HG03432 (cell line): ENCODE results near the gene LILRB2.
"Not testable (repeated sequence)": the region's sequence is repeated elsewhere in the genome, so short reads cannot be mapped to it uniquely, and the experiment has no call there.

ENCODE experiments used
- ATAC-seq: cut with Tn5 transposase; IDR thresholded peaks from one replicate; pipeline ENCODE4 v1.9.1; 2021; ENCODE audit warnings: mild to moderate bottlenecking, moderate library complexity; ENCODE audit not compliant: unreplicated experiment

Gene LILRB2

DNA sequence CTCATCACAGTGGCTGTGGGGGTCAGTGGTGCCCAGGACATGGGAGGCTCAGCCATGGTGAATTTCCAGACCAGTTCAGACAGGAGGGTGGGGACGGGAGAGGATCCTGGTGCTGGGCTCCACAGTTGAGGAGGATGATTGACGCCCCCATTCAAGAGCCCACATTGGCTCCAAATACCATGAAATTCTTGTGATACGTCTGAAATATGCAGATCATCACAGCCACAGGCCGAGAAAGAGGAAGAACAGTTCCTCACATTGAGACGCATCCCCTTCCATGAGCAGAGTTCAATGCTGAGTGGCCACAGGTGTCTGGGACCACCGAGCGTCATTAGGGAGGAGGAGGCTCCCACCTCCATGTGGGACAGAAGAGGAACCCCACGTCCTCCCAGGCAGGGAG is 37.1 kb downstream of the LILRB2 start:
- not testable (repeated sequence) for ATAC-seq

DNA sequence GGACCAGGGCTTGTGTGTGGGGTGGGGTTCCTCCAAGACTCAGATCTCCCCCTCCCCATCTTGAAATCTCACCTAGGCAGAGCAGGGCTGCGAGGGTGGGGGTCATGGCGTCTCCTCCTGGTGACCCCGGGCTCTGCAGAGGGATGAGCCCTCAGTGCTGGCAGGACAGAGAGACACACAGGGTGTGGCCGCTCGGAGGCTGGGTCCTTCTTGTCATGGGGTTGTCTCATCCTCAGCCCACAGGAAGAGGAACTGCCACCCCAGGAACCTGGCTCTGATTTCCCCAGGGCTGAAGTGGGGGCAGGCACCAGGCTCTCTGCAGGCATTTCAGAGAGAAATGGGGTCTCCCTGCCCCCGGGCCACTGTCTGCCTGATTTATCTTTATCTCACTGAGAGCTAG is 38.3 kb downstream of the LILRB2 start, which contains the start of gene LILRA6:
Gene LILRA6, minus strand, starts transcription at position 145 of the 400 bp plus-strand sequence.
- not testable (repeated sequence) for ATAC-seq

DNA sequence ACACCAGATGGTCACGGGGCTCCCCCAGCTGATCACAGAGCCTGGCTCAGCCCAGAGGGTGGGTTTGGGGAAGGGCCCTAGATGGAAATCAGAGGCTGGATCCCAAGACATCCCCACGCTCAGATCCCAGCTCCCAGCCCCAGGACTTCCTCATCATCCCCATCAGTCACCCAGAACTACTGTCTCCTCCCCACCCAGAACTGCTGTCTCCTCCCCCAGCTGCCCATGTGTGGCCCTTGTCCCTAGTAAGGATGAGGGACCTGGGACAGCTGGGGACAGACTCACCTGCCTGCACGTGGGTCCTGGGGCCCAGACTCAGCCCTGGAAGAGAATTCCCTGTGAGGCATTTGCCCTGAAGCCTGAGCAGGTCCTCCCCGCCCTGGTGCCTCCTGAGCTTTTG is 38.7 kb downstream of the LILRB2 start:
- ATAC-seq = not testable (repeated sequence)

DNA sequence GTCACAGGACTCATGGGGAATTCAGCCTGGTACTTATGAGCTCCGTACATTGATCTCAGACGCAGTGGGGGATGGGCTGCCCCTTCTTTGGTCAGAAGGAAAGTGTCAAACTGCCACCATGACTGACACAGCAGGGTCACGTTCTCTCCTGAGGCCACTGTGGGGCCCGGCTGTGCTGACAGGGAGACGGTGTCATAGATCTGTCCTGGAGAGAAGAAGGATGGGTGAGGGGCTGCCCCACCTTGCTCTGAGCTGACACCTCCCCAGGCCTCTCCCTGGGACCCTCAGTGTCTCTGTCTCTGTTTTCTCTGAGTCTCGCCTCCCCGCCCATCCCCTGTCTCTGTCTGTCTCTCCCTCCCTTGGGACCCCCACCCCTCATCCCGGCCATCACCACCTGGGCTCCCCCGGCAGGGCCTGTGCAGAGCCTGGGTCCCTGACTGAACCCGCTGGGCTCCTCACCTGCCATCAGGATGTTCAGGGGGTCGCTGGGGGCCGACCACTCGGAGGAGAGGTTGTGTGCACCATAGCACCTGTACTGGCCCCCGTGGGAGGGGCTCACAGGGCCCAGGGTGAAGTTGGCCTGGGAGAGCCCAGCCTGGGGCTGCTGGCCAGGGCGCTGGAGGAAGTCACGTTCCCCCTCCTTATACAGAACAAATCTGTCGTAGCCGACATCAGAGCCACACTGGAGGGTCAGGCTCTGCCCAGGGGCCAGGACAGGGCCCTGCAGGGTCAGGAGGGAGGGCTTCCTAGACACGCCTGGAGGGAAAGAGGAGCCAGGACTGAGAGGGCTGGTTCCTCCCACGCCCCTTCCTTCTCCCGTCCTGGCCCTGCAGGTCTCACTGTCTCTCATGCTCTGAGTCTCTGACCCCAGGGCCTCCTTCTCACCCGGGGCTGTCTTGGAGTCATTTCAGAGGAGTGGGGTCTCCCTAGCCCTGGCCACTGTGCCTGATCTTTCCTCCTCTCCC is 40.3 kb downstream of the LILRB2 start:
- ATAC-seq = not testable (repeated sequence)

DNA sequence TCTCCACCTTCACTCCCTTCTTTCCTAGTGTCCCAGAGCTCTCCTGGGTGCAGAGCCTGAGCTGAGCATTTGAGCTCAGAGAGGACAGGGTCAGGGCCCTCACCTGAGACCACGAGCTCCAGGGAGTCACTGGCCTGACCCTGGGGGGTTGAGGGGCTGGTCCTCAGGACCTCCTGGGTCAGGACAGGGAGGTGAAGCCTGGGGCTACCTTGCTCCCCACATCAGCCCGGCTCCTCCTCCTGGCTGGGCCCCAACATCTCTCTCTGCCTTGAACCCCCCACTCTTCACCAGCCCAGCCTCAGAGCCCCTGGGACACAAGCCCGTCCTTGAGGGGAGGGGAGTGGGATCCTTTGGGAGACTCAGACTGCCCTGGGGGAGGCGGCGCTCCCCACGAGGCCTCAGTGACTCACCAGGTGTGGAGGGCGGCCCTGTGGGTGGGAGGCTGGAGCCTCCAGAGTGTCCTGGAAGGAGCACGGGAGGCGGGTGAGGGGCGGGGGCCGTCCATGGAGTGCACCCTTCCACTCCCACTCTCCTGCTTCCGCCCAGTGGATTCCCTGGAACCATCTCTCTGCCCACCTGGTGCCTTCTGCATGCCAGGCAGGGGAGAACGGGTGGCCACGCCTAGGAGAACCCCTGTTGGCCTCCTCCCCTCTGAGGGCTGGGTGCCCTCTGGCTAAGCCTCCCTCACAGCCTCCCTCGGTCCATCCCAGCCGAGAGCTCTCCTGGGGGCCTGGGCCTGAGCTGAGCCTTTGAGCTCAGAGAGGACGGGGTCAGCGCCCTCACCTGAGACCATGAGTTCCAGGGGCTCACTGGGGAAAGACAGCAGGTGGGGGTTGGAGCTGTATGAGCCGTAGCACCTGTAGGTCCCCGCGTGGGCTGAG is 41.2 kb downstream of the LILRB2 start:
- ATAC-seq = not testable (repeated sequence)

DNA sequence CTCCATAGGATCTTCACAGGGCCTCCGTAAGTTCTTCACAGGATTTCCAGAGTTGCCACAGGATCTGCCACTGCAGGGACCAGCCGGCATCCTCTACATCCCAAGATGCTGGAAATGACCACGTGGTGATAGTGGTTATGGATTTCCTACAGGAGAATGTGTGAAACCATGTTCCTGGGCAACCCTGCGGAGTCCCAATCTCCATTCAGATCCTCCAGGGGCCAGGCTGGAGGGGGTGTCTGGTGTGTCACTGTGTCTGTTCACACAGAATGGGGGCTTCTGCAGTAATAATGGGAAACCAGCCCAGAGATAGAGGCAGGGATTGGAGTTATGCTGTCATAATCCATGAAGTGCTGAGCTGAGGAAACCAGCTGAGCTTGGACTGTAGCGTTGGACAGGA is 47.0 kb downstream of the LILRB2 start:
- ATAC-seq = no peak

DNA sequence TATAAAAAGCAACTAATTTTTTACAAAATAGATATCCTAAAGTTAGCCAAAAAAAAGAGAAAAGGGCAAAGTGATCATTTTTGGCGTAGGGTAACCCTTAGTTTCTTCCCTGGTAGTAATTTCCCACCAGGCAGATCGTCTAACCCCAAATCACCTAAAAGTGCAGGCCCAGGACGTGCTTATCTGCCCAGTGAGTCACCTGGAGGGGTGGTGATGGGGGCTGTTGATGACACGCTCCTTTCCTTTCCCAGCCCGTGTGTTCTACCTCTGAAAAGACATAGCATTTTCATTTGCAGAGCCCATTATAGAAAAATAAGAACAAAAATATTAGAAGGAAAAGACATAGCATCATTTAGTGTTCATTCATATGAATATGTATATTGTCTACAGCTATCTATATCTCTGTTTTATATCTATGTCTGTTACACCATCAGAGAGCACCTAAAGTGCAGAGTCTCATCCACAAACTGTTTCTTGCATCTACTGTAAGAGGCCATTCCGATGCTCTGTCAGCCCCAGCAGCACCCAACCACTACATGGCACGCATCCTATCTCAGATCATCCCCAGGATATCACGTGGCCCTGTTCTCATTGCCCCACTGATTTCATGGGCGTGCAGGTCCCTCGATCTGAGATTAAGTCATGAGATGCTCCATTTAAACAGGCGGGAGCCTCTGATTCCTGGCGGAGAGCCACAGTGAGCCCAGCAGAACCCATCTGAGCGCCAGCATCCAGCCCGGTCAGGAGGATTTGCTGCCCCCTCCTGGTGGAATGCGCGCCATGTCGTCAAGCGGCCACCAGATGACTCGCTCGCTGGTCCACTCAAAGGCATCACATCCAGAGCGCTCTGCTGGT is 49.6 kb downstream of the LILRB2 start:
- no peak for ATAC-seq

DNA sequence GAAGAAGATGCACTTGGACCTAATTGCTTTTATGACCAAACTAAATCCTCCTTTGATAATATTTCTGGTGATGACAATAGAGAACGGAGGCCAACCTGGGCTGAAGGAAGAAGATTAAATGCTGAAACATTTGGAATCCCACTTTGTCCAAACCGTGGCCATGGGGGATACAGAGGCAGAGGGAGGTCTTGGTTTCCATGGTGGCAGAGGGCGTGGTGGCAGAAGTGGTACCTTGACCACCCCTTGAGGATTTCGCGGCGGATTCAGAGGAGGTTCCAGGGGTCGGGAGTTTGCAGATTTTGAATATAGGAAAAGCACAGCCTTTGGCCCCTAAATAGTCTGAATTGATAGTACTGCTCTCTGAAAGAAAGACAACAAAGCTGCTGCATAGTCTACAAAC is 50.9 kb downstream of the LILRB2 start:
- no peak for ATAC-seq

DNA sequence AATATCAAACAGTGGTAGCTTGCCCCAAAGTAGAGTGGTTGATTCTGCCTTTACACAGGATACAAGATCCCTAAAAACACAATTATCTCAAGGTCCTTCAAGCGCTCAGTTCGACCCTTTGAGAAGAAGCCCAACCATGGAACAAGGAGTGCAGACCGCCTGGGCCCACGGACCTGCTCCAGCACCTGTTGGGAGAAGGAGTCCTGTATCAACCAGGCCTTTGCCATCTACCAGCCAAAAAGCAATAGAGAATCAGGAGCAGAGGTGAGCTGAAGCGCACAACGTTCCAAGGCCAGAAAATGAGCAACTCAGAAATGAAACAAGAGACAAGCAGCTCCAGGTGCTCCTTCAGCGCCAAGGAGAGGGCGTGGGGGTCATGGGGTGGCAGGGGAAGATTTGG is 51.8 kb downstream of the LILRB2 start:
- no peak for ATAC-seq

DNA sequence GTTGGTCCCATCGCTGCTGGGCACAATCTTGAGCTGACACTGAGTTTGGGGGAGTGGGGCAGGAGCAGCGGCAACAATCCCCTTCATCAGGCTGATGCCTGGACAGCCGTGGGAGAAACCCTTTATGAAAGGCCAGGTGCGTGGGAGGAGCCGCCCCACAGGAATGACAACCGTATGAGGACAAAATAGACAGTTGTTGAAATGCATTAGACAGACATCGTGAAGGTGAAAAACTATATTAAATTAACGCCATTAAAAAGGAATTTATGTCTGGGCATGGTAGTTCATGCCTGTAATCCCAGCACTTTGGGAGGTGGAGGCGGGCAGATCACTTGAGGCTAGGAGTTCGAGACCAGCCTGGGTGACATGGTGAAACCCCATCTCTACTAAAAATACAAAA is 56.3 kb downstream of the LILRB2 start:
- ATAC-seq = not testable (repeated sequence)

DNA sequence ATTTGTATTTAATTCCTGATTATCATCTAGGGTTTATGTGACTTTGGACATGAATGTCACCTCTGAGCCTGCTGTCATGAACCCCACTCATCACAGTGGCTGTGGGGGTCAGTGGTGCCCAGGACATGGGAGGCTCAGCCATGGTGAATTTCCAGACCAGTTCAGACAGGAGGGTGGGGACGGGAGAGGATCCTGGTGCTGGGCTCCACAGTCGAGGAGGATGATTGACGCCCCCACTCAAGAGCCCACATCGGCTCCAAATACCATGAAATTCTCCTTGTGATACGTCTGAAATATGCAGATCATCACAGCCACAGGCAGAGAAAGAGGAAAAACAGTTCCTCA is 57.0 kb downstream of the LILRB2 start:
- ATAC-seq = not testable (repeated sequence)
